ENCODE results near the gene AOPEP. TPM values are rescaled to one million over a fixed set of nuclear protein-coding genes. Genes with fewer than 3 reads are reported as not detected.

The AOPEP gene
- total RNA-seq, 1 experiment from 2014 or later, result 15.0 TPM

- H3K9ac ChIP-seq (ENCODE audit: extremely low read depth, insufficient read length, low read length), result no peak overlapping the region
- no peak overlapping the region for H2BK20ac ChIP-seq (ENCODE audit: low read depth, low read length, poor library complexity, severe bottlenecking)
- no peak overlapping the region for H3K14ac ChIP-seq (ENCODE audit: insufficient read depth, low read length)
- H2BK120ac ChIP-seq (ENCODE audit: low read depth, low read length, poor library complexity, severe bottlenecking), result no peak overlapping the region
- H3K23me2 ChIP-seq (ENCODE audit: insufficient read length, low read depth, low read length, poor library complexity, severe bottlenecking), result no peaks in the 10 kb centered on the region
- Mint-ChIP-seq H3K27ac (no peak overlapping the region), H3K9me3 (peaks cover 10 to 12% of the 10 kb centered on the region in 2 experiments; a peak in 4 of 5 replicates), H3K4me1 (no peaks in the 10 kb centered on the region), H3K4me3 (no peak overlapping the region), H3K36me3 (ENCODE audit: insufficient read depth in 1 of 3, low read depth in 3 of 3) (peaks cover 5 to 15% (median 9%) of the 10 kb centered on the region in 3 experiments; a peak in 6 of 7 replicates), H3K27me3 (ENCODE audit: low read depth) (no peaks in the 10 kb centered on the region)
- no peak overlapping the region for H3T11ph ChIP-seq (ENCODE audit: low read length)
- no peak overlapping the region for H2BK5ac ChIP-seq (ENCODE audit: insufficient read length, low read length)
- no peak overlapping the region for H4K91ac ChIP-seq (ENCODE audit: insufficient read length, low read depth, low read length)
- H3K56ac ChIP-seq (ENCODE audit: insufficient read length, low read depth, low read length), result no peak overlapping the region
- H3K79me2 ChIP-seq (ENCODE audit: insufficient read depth, low read length), result no peaks in the 10 kb centered on the region
- H3K4me1 ChIP-seq (ENCODE audit: insufficient read depth, low read length), result no peaks in the 10 kb centered on the region
- no peak overlapping the region for H2BK12ac ChIP-seq (ENCODE audit: insufficient read length, low read depth, low read length)
- TF ChIP-seq CTCF (conservative IDR thresholded peaks at IDR 0.05), result no peak
- H3K27ac ChIP-seq (ENCODE audit: insufficient read length, low read depth, low read length), result no peak overlapping the region
- H2BK15ac ChIP-seq (ENCODE audit: low read depth, low read length), result no peak overlapping the region
- WGBS (ENCODE audit: extremely low coverage, insufficient read length, low lambda C conversion rate), result no CpG with 5 or more reads among the region's 1 CpG
- no peak overlapping the region for H4K5ac ChIP-seq (ENCODE audit: insufficient read length, low read depth, low read length)
- H3K4me2 ChIP-seq (ENCODE audit: insufficient read depth, insufficient read length, low read length), result no peak overlapping the region
- DNase-seq, result no peak
- H3K79me1 ChIP-seq (ENCODE audit: insufficient read depth, low read depth, low read length, poor library complexity, severe bottlenecking), result no peaks in the 10 kb centered on the region
- no peak overlapping the region for H3K23ac ChIP-seq (ENCODE audit: insufficient read length, low read depth, low read length)
- H2AFZ ChIP-seq (ENCODE audit: low read length), result no peak overlapping the region
- no peaks in the 10 kb centered on the region for H4K20me1 ChIP-seq (ENCODE audit: control insufficient read depth, insufficient read depth, insufficient read length)
- H2AK5ac ChIP-seq (ENCODE audit: insufficient read length, low read length), result no peak overlapping the region
- no peaks in the 10 kb centered on the region for H3K9me3 ChIP-seq (ENCODE audit: control insufficient read depth, low read depth, low read length)
- no peak overlapping the region for H4K8ac ChIP-seq (replicated peaks; ENCODE audit: insufficient read length, low read depth, low read length)
- no peak overlapping the region for H3K4ac ChIP-seq (ENCODE audit: low read depth, low read length)
- H3K27me3 ChIP-seq (ENCODE audit: insufficient read depth, low read length), result no peaks in the 10 kb centered on the region
- H3K18ac ChIP-seq (ENCODE audit: insufficient read length, low read depth, low read length), result no peak overlapping the region
These were observed 166.2 kb downstream of the AOPEP start for GRCh38 chr9:94892675-94893074.
